Right lobe of liver (tissue), 4 donors: Measurements from ENCODE around the gene GAS6.

Experiments
- POLR2A ChIP-seq: fragments of 450-650 bp; IDR thresholded peaks from one replicate; pipeline ENCODE4 v1.6.1; 2017; ENCODE audit warnings: antibody characterized with exemption, mild to moderate bottlenecking
- TF ChIP-seq, protein P1 (sequence below), 4 donors: fragments of 200-600 bp in 3 of 4; fragments of 450-650 bp in 1 of 4; IDR thresholded peaks; one replicate each; pipeline versions ENCODE4 v1.5.1 to v1.8.0; 2016 to 2022; ENCODE audit warnings: antibody characterized with exemption in 4 of 4, mild to moderate bottlenecking in 2 of 4
- donor health status: DM: no; HTN: no; CAD: no.
- donor health status: DM: no; HTN: no; CAD: no.
- donor health status: DM: no; HTN: yes; CAD: no.

DNA sequence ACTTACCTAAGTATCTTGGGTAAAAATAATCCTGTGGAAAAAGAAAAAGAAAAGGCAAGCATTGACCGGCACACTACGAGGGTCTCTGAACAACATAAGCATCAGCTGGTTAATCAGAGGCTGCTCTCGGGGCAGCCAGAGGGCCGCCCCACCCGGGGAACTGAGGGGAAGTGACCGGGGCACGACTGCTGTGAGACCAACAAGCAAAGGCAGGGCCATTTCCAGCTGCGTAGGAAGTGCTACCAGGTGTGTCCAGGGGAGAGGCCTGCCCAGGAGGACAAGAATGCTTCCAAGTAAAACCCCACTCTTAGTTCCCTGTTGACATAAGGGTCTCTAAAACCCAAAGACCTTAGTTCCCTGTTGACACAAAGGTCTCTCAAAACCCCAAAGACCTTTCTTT, 15.9 kb downstream of the GAS6 start:
- TF ChIP-seq, protein P1, sequence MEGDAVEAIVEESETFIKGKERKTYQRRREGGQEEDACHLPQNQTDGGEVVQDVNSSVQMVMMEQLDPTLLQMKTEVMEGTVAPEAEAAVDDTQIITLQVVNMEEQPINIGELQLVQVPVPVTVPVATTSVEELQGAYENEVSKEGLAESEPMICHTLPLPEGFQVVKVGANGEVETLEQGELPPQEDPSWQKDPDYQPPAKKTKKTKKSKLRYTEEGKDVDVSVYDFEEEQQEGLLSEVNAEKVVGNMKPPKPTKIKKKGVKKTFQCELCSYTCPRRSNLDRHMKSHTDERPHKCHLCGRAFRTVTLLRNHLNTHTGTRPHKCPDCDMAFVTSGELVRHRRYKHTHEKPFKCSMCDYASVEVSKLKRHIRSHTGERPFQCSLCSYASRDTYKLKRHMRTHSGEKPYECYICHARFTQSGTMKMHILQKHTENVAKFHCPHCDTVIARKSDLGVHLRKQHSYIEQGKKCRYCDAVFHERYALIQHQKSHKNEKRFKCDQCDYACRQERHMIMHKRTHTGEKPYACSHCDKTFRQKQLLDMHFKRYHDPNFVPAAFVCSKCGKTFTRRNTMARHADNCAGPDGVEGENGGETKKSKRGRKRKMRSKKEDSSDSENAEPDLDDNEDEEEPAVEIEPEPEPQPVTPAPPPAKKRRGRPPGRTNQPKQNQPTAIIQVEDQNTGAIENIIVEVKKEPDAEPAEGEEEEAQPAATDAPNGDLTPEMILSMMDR (IDR thresholded peaks at IDR 0.05), result no peak
- no peak for TF ChIP-seq POLR2A
